Adrenal gland (tissue), 5 donors: ENCODE results near the gene AMZ1.
"Not testable (repeated sequence)": the region's sequence is repeated elsewhere in the genome, so short reads cannot be mapped to it uniquely, and the experiment has no call there.

ENCODE experiments used
- CTCF ChIP-seq, 6 experiments: fragments of 450-650 bp in 4 of 6; fragments of 200-600 bp in 2 of 6; sonication (generic) in 1 of 6; IDR thresholded peaks; 1 replicate in 5 of 6; 2 replicates in 1 of 6; pipeline versions ENCODE4 v1.5.1 to v1.8.0; 2016 to 2021; ENCODE audit warnings: antibody characterized with exemption in 6 of 6, mild to moderate bottlenecking in 2 of 6, moderate library complexity in 1 of 6
- POLR2A ChIP-seq, 2 donors: fragments of 450-650 bp; IDR thresholded peaks; one replicate each; pipeline ENCODE4 v1.6.1; 2017; ENCODE audit warnings: antibody characterized with exemption in 2 of 2, mild to moderate bottlenecking in 2 of 2, moderate library complexity in 1 of 2
- donor health status: DM: no; HTN: no; CAD: no.

- TF ChIP-seq CTCF, POLR2A (IDR thresholded peaks at IDR 0.05): not testable (repeated sequence)
These were observed 55.7 kb downstream of the AMZ1 start for GRCh38 chr7:2743523-2744185.
